ENCODE measurements around the gene ANKRD42.

- TF ChIP-seq CTCF (IDR thresholded peaks at IDR 0.05; ENCODE audit: poor library complexity) (no peak), EZH2phosphoT487 (IDR thresholded peaks at IDR 0.05; ENCODE audit: low read depth, severe bottlenecking, unreplicated experiment) (no peak), EZH2 (IDR thresholded peaks at IDR 0.05; ENCODE audit: borderline replicate concordance) (no peak)
Measured at GRCh38 chr11:83191986-83192385, 1.5 kb upstream of the ANKRD42 start.
